Measurements from ENCODE around the gene LRRC2.
"Not testable (repeated sequence)": the region's sequence is repeated elsewhere in the genome, so short reads cannot be mapped to it uniquely, and the experiment has no call there.

LRRC2 gene

DNA sequence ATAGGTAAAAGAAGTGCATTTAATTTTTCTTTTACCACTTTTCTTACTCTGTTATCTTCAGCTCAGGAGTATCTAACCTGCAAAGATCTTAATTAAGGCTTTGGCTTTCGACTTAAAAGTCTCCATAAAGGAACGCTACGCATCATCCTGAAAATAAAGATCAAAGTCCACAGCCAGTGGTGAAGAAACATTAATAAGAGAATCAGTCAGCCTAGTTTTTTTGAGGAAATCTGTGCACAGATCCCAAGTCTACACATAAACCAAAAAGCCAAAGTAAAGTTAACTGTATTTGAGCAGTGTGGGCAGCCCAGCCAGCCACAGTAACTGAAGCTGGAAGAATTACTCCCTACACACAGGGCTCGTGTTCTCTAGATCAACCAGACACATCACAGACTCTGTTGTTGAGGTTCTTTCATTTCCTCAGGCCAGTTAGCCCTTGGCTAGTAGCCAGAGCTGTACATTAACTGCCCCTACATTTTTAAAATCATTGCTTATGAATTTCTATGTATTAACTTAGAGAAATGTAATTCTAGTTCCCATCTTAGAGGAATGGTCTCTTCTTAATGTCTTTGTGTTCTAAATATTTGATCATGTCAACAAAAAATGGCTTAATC is 6.9 kb downstream of the LRRC2 start:
- in situ Hi-C loops (cut with HindIII; ENCODE audit: low pct_unique_long_range_greater_than_20kb, low sequenced_read_pairs) = no loop called here

DNA sequence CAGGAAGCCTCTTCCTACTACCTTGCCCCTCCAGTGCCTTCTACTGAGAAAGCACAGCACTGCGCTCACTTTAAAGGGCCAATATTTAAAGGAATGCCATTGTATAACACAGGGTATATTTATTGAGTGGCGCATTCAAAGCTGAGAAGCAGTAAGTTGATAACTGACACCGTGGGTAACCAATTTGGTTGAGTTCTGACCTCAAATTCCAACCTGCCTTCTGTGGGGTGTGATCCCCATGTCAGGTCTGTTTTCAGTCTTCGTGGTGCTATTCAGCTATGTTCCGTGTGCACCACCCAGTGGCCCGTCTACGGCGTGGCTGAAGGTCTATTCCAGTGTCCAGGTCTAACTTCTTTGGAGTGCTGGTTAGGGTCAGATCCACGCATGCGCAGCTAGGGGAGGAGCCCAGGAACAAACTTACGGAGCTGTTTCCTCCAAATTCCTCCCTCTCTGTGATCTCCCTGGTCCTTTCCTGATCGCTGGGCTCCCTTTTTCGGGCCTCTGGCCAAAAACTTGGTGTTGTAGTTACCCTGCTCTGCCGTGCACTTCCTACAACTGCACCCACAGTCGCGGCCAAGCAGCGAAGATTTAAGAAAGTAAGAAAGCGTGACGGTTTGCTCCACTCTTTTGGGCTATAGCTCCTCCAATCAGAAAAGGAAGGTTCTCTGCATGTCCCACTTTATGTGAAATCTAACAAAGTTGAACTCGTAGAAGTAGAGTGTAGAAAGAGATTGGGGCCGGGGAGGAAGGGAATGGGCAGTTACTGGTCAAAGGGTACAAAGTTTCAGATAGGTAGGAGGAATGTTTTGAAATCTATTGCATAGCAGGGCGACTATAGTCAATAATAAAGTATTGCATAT is 7.7 kb downstream of the LRRC2 start:
- peak; percentile 51 to 94 for DNase-seq (ENCODE audit: low read depth in 1 of 2, low spot score in 1 of 2)
- no peak for TF ChIP-seq JUND (IDR thresholded peaks at IDR 0.05; ENCODE audit: low read depth)
- in situ Hi-C loops (cut with HindIII; ENCODE audit: low pct_unique_long_range_greater_than_20kb, low sequenced_read_pairs) = no loop called here

More for the DNA sequence above, 6.9 kb downstream of the LRRC2 start:
- no peak for DNase-seq (ENCODE audit: low read depth in 1 of 2, low spot score in 1 of 2)
- no peak for TF ChIP-seq JUND (IDR thresholded peaks at IDR 0.05; ENCODE audit: low read depth)

DNA sequence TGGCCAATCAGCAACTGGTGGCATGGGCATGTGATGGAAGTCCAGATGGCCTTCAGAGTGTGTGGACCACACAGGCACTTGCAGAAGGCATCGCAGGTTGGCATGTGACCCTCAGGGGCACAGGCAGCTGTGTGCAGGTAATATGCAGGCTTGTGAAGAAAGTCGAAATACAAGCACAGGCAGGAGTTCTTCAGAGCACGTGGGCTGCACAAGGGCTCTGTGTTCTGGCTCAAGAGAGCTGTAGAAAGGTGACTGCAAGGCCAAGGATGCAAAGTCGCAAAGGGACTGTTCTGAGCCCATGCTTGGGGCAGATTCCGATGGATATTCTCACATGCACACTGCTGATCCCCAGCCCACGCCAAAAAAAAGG is 8.3 kb downstream of the LRRC2 start:
- no peak for DNase-seq (ENCODE audit: low read depth in 1 of 2, low spot score in 1 of 2)
- in situ Hi-C loops (cut with HindIII; ENCODE audit: low pct_unique_long_range_greater_than_20kb, low sequenced_read_pairs) = no loop called here
- TF ChIP-seq JUND (IDR thresholded peaks at IDR 0.05; ENCODE audit: low read depth) = no peak

DNA sequence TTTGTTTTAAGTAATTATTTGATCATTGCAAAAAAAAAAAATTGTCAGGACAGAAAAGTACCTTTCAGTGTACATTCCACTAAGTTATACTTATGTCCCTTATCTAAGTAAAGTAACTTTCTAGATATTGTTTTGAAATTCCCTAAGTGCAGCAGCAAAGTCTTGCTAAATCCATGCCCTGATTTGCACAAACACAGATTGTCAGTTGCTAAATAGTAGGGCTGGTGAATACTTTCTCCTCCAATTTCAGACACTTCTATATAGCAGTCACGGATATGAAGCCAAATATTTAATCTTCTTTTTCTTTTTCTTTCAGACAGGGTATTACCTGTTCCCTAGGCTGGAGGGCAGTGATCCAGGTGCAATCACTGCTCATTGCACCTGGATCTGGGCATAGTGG is 12.9 kb downstream of the LRRC2 start:
- in situ Hi-C loops (cut with HindIII; ENCODE audit: low pct_unique_long_range_greater_than_20kb, low sequenced_read_pairs) = no loop called here
- no peak for TF ChIP-seq JUND (IDR thresholded peaks at IDR 0.05; ENCODE audit: low read depth)
- DNase-seq (ENCODE audit: low read depth in 1 of 2, low spot score in 1 of 2) = no peak

DNA sequence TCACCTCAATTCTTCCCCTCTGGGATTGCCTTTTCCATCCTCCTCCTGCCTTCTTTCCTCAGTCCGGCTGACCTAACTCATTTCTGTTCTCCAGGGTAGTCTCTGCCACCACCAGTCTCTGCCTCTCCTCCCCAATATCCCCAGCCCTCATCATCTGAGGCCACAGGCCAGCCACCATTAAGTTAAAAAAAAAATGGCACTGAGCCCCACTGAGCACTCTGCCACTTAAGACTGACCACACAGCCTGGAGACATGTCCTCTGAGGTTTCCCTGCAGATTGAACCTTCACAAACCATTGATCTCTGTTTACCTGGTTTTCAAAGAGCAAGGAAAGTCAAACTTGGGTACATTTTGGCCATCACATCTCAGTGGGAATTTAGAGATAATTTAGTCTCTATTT is 13.6 kb downstream of the LRRC2 start:
- TF ChIP-seq JUND (IDR thresholded peaks at IDR 0.05; ENCODE audit: low read depth) = no peak
- DNase-seq (ENCODE audit: low read depth in 1 of 2, low spot score in 1 of 2) = no peak
- in situ Hi-C loops (cut with HindIII; ENCODE audit: low pct_unique_long_range_greater_than_20kb, low sequenced_read_pairs) = no loop called here

DNA sequence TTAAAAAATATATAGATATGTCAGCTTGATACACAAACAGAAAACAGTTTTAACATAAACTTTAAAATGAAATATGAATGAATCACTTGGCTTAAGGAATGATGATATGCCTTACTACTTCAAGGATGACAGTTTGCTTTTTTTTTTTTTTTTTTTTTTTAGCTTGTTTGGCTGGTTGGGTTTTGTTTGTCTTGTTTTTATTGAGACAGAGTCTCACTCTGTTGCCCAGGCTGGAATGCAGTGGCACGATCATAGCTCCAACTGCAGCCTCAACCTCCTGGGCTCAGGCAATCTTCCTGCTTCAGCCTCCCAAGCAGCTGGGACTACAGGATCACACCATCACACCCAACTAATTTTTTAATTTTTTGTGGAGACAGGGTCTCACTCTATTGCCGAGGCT is 14.5 kb downstream of the LRRC2 start:
- no peak for TF ChIP-seq JUND (IDR thresholded peaks at IDR 0.05; ENCODE audit: low read depth)
- in situ Hi-C loops (cut with HindIII; ENCODE audit: low pct_unique_long_range_greater_than_20kb, low sequenced_read_pairs) = no loop called here
- no peak for DNase-seq (ENCODE audit: low read depth in 1 of 2, low spot score in 1 of 2)

DNA sequence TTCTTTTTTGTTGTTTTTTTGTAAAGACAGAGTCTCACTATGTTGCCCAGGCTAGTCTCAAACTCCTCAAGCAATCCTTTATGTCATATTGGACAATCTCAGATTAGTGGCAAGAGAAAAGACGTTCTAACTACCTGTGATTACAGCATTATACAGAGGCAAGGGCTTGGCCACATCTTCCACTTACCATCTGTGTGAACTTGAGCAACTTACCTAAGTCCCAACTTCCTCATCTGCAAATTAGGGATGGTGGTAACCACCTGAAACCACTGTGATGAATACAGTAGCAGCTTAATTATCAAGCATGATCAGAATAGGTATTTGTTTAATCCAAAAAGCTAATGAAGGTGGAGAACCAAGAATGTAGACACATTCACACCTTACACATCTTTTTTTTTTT is 16.1 kb downstream of the LRRC2 start:
- DNase-seq (ENCODE audit: low read depth in 1 of 2, low spot score in 1 of 2) = no peak

DNA sequence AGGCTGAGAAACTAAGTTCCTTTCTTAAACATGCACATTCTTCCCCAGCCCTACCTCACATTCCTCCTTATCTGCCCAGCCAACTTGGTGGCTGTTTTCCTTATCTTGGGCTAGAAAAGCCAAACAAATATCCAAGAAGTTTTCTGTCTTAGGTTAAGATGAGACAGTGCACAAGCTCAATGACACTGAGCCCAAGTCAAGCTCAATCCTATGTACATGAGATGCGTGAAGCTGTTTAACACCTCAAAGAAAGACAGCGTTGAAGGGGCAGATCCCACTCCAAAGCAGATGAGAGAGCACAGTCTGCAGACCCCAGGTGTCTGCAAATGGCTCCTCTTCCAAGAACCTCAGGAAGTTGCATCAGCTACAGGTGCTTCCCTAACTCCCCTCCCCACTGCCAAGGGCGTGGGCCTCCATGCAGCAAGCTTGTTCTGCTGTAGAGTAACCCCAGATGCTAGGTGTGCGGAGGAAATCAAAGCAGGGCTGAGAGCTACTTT is 16.6 kb downstream of the LRRC2 start:
- DNase-seq (ENCODE audit: low read depth in 1 of 2, low spot score in 1 of 2) = no peak
- no peak for TF ChIP-seq JUND (IDR thresholded peaks at IDR 0.05; ENCODE audit: low read depth)
- in situ Hi-C loops (cut with HindIII; ENCODE audit: low pct_unique_long_range_greater_than_20kb, low sequenced_read_pairs) = no loop called here

More for the DNA sequence above, 16.1 kb downstream of the LRRC2 start:
- no peak for TF ChIP-seq JUND (IDR thresholded peaks at IDR 0.05; ENCODE audit: low read depth)
- in situ Hi-C loops (cut with HindIII; ENCODE audit: low pct_unique_long_range_greater_than_20kb, low sequenced_read_pairs) = no loop called here

DNA sequence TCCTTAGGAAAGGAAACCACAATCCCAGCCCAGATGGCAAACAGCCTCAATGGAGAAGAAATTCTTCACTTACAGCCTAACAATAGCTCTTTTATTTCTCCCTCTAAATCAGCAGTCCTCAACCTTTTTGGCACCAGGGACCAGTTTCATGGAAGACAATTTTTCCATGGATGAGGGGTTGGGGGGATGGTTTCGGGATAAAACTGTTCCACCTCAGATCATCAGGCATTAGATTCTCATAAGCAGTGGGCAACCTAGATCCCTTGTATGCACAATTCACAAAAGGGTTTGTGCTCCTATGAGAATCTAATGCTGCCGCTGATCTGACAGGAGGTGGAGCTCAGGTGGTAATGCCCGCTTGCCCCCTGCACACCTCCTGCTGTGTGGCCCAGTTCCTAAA is 17.5 kb downstream of the LRRC2 start:
- DNase-seq (ENCODE audit: low read depth in 1 of 2, low spot score in 1 of 2); in situ Hi-C loops (cut with HindIII; ENCODE audit: low pct_unique_long_range_greater_than_20kb, low sequenced_read_pairs): not testable (repeated sequence)

DNA sequence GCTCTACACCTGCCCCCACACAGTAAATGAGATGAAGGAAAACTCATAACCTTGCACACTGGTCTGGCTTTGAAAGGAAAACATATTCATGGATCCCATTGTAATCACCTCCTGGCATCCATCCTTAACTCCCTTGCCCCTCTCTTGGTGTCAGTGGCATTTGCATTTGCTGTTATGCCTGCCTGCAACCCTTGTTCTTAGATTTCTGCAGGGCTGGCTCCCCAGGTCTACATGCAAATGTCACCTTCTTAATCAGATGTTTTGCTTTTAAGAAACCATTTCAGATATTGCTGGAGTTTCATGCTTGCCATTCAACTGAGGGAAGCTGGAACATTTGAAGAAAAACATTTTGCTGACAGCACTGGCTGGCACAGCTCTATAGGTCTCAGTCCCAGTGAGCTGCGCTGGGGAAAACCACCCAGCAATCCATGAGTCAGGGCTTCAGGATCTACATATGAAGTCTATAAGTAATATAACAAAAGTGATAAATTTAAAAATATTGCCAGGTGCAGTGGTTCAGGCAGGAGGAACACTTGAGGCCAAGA is 19.1 kb downstream of the LRRC2 start:
- no peak for TF ChIP-seq JUND (IDR thresholded peaks at IDR 0.05; ENCODE audit: low read depth)
- in situ Hi-C loops (cut with HindIII; ENCODE audit: low pct_unique_long_range_greater_than_20kb, low sequenced_read_pairs) = no loop called here

DNA sequence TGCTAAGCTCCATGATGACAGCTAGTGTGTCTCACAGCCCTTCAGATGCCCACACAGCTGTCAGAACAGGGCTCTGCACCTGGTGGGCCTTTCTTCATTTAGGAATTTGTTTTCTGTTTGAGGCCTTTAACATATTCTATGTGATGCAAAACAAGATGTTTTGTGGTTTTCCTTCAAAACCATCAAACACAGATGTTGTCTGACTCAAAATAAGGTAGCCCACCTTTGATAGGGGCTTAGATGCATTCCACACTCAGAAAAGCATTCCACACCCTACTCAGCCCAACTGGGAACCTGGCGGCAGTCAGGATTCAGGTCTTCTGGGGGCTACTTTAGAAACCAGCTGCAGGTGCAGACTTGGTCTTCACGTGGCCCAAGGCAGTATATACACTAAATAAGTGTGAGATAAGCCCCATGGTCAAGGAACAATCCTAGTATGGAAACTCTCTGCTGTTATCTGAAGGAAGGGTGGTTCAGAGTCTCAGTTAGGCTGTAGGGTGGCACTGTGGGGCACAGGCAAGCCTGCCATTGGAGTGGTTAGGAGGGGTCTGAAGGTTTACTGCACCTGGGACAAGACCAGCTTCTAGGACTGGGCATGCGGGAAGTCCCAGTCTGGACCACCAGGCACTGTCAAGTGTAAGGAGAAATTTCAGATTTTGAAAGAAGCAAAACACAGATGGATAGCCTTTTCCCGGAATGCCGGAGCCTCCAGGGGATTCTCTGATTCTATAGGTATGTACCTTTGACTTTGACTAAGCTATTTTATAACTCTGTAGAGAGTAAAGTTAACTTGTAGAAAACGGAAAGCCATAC is 20.1 kb downstream of the LRRC2 start:
- in situ Hi-C loops (cut with HindIII; ENCODE audit: low pct_unique_long_range_greater_than_20kb, low sequenced_read_pairs) = no loop called here
- DNase-seq (ENCODE audit: low read depth in 1 of 2, low spot score in 1 of 2) = no peak
- TF ChIP-seq JUND (IDR thresholded peaks at IDR 0.05; ENCODE audit: low read depth) = no peak

More for the DNA sequence above, 19.1 kb downstream of the LRRC2 start:
- DNase-seq (ENCODE audit: low read depth in 1 of 2, low spot score in 1 of 2) = no peak

DNA sequence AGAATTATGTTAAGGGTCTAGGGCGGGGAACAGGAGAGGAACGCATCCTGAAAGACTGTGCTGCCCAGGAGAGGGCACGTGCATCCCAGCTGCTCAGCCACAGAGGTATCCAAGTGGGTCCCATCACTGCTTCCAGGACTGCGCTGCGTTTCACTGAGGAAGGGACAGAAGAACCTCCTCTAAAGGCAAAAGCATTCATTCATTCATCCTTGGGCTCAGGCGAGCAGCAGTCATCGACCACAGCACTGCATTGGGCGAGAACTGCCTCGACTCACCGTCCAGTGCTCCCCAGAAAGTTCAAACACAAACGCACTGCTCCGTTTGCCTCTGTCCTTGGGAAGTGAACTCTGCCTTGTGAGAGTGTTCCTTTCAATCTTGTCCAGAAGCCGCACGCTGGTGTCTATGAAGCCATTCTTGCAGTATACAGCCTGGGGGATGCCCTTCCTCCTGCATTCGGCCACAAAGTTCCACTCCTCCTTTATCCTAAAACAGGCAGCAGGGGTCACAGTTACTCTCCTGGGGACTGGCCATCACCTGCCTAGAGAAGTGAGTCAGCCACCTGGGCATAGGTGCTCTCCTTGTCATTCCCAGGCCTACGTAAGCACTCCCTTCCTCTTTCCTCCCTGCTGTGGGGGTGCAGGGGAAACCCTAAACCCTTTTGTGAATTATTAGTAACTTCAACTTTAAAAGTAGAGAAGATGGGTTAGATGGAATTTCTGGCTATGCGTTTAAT is 21.2 kb downstream of the LRRC2 start:
- no peak for DNase-seq (ENCODE audit: low read depth in 1 of 2, low spot score in 1 of 2)
- TF ChIP-seq JUND (IDR thresholded peaks at IDR 0.05; ENCODE audit: low read depth) = no peak
- in situ Hi-C loops (cut with HindIII; ENCODE audit: low pct_unique_long_range_greater_than_20kb, low sequenced_read_pairs) = no loop called here

All from T47D (cell line).